GM12864 (cell line): ENCODE data around the gene PER1.
"Not testable (repeated sequence)": the region's sequence is repeated elsewhere in the genome, so short reads cannot be mapped to it uniquely, and the experiment has no call there.

Experiments used
- DNase-seq: peaks from one replicate; pipeline ENCODE4 v3.0.0-alpha.2; 2011; ENCODE audit warnings: low read depth
- H3K4me3 ChIP-seq: 2 replicates; pipeline ENCODE4 v1.5.1; 2011; ENCODE audit warnings: mild to moderate bottlenecking, low read depth, low read length, control low read depth
- CTCF ChIP-seq: IDR thresholded peaks from 2 replicates; pipeline ENCODE4 v1.5.1; 2011; ENCODE audit warnings: low read depth, mild to moderate bottlenecking, moderate library complexity, low read length, control low read depth, inconsistent platforms; ENCODE audit errors: missing control alignments

PER1 gene

GRCh38 chr17:8108972-8109660, 43.1 kb downstream of the PER1 start:
- no peak for DNase-seq
- no peak for TF ChIP-seq CTCF
- H3K4me3 ChIP-seq: no peak overlapping the region

GRCh38 chr17:8106980-8107379, 45.2 kb downstream of the PER1 start:
- not testable (repeated sequence) for H3K4me3 ChIP-seq, DNase-seq

GRCh38 chr17:8105957-8106398, 46.2 kb downstream of the PER1 start:
- no peak overlapping the region for H3K4me3 ChIP-seq
- no peak for TF ChIP-seq CTCF
- no peak for DNase-seq

- no peak overlapping the region for H3K4me3 ChIP-seq
- DNase-seq: no peak
- no peak for TF ChIP-seq CTCF
These were observed 47.3 kb downstream of the PER1 start for GRCh38 chr17:8104911-8105310.

GRCh38 chr17:8103549-8103948, 48.7 kb downstream of the PER1 start:
- DNase-seq: no peak
- TF ChIP-seq CTCF: no peak
- H3K4me3 ChIP-seq: no peak overlapping the region

- DNase-seq: no peak
- no peak for TF ChIP-seq CTCF
- no peak overlapping the region for H3K4me3 ChIP-seq
These were observed 50.5 kb downstream of the PER1 start for GRCh38 chr17:8101721-8102120.

GRCh38 chr17:8100763-8101162, 51.4 kb downstream of the PER1 start:
- H3K4me3 ChIP-seq: no peak overlapping the region
- no peak for TF ChIP-seq CTCF
- DNase-seq: no peak
